Suppressor macrophage (primary cell): Measurements from ENCODE around the gene ITGA8.
"Not testable (repeated sequence)": the region's sequence is repeated elsewhere in the genome, so short reads cannot be mapped to it uniquely, and the experiment has no call there.

Source experiments
- DNase-seq, 4 experiments: peaks; one replicate each; pipeline ENCODE4 v3.0.0-alpha.2; 2020 to 2022

ITGA8 gene

GRCh38 chr10:15489431-15489830 lies 230.3 kb downstream of the ITGA8 start:
- DNase-seq, result no peak

DNA sequence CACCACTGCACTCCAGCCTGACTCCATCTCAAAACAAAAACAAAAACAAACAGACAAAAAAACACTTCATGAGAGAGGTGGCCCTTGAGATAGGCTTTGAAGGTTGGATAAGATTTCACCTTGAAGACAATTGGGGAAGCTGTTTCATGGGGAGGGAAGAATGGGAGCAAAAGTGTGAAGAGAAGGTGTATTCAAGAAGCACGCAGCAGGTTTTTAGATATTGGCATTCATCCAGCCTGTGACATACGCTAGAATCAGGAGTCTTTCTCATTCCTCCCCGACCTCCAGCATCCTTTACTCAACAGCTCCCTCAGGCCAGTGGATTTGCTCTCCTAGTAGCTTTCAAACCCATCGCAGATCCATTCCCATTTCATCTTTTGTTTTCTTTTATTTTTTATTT lies 232.3 kb downstream of the ITGA8 start:
- DNase-seq, result no peak

- DNase-seq, result no peak
These were observed 233.3 kb downstream of the ITGA8 start for GRCh38 chr10:15486404-15486803.

DNA sequence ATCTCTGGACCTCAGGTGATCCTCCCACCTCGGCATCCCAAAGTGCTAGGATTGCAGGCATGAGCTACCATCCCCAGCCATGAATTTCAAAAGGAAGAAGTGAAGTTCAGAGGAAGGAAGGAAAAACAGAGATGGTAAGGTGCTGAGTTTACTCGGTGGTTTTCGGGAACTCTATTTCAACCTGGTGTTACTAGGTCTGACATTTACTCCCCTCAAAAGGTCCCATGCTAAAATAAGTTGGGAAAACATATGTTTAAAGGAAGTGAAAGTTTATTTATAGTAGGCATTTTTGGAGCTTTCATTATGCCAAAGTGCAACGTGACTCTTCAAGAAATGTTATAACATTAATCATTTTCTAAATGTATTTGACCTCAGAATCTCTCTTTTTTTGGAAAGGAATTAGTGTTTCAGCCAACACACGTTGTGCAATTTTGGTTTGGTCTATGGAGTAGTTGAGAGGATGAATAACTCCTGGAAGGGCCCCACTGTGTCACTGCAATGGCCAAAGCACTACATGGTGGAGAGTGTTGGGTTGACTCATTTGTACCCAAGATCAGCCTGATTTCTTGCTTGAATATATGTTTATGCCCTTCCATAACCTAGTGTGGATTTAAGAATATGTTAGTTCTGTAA lies 233.9 kb downstream of the ITGA8 start:
- DNase-seq, result no peak

DNA sequence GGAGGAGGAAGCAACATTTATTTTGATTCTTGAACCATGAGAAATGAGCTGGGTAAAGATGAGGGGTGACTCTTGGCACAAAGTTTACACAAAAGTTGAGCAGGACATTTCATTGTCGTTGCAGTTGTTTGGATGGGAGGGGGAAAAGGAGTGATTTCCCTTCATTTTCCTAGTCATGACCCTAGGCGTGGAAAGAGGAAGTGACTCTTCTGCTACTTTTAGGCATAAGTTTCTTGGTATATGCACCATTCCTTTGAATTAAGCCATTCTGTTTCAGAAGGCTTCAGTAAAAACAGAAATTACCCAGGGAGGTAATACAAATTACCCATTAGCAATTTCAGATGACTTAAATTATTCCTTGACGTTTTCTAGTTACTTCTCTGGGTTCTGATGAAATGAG lies 234.7 kb downstream of the ITGA8 start:
- no peak for DNase-seq

GRCh38 chr10:15484128-15484527 lies 235.6 kb downstream of the ITGA8 start:
- no peak for DNase-seq

GRCh38 chr10:15483215-15484075 lies 236.3 kb downstream of the ITGA8 start:
- no peak for DNase-seq

DNA sequence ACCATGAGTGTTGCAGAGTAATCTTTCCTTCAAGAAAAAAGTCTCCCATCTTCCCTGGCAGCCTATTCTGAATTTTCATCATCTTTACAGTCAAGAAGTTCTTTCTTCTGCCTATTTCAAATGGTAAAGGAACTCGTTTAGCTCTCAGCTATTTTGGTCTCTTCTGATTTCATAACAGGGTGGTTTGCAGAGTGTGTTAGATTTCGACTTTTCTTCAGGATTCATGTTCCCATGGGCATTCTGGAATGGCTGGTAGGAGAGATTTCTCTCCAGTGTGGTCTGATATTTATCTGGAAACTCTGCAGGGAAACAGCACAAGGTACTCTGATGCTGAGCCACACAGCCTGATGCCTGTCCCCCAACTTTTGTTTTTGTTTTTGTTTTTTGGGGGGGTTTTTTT lies 237.6 kb downstream of the ITGA8 start:
- DNase-seq, result no peak

DNA sequence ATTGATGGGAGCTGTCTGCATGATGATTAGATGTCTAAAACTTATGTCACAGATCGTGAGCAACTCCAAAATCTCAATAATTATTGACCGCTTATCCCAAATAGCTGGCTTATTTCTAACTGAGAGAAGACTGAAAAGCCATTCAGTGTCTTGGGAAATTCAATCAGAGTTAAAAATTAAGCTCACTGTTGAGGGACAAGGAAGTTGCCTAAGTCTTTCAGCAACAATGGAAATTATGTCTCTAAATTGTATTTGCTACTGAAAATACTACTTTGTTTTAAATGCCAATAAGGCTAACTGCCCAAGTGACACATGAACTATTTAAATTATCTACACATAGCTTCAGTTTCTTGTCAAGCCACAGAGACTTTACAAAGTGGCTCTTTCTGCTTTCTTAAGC lies 240.8 kb downstream of the ITGA8 start:
- DNase-seq, result no peak

DNA sequence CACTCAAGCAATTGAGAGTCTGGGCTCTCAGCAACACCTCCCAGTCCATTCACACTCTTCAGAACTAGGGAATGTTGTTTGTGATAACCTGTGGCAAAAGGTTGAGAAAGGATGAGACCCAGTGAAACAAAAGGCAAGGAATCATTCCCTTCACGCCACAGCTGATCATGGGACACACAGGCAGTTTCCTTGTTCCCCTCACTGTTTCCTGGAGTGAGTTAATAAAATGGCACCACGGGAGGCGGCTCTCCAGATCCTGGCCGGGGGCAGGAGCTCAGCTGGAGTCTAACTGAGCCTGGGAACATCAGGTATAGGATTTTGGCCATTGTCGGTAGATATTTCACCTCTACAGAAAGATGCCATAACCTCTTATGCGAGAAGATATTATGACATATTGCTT lies 241.3 kb downstream of the ITGA8 start:
- DNase-seq, result no peak

GRCh38 chr10:15476337-15476736 lies 243.4 kb downstream of the ITGA8 start:
- no peak for DNase-seq

DNA sequence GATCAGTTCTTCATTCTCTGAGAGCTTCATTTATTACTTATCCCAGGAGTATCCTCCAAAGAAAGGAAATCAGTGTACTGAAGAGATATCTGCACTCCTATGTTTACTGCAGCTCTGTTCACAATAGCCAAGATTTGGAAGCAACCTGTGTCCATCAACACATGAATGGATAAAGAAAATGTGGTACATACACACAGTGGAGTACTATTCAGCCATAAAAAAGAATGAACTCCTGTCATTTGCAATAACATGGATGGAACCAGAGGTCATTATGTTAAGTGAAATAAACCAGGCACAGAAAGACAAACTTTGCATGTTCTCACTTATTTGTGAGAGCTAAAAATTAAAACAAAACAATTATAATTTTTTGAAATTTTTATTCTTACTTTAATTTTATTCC lies 244.3 kb downstream of the ITGA8 start:
- not testable (repeated sequence) for DNase-seq

DNA sequence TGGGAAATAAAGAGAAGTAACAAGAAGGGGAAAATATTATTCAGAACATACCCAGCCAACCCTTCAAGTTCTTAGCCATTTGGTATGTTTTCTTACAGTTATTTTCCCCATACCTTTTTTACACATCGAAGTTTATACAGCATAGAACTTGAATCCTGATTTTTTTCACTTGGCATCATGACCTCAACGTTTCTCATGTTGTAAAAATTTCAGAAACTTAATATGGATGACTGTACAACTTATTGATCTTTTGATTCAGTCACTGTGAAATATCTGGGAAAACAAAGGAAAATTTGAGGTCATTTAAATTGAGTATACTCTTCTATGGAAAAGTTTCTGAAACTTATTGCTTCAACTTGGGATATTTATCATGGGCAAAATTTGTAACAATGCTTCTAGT lies 245.1 kb downstream of the ITGA8 start:
- no peak for DNase-seq

DNA sequence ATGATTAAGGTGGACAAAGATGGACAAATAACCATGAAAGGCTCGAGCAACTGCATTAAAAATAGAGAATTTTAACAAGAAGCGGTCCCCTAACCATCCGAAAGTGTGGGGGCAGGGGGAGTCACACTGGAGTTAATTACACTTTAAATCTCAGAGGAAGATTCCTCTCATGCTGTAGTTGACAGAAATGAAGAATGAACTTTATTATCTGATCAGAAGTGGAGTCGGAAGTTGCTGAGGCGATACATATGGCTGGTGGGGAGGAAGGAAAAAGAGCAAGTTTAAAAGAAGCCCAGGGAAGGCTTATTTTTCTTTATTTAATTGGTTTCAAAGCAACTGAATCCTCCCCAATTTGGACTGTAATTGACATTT lies 246.3 kb downstream of the ITGA8 start:
- DNase-seq, result no peak

DNA sequence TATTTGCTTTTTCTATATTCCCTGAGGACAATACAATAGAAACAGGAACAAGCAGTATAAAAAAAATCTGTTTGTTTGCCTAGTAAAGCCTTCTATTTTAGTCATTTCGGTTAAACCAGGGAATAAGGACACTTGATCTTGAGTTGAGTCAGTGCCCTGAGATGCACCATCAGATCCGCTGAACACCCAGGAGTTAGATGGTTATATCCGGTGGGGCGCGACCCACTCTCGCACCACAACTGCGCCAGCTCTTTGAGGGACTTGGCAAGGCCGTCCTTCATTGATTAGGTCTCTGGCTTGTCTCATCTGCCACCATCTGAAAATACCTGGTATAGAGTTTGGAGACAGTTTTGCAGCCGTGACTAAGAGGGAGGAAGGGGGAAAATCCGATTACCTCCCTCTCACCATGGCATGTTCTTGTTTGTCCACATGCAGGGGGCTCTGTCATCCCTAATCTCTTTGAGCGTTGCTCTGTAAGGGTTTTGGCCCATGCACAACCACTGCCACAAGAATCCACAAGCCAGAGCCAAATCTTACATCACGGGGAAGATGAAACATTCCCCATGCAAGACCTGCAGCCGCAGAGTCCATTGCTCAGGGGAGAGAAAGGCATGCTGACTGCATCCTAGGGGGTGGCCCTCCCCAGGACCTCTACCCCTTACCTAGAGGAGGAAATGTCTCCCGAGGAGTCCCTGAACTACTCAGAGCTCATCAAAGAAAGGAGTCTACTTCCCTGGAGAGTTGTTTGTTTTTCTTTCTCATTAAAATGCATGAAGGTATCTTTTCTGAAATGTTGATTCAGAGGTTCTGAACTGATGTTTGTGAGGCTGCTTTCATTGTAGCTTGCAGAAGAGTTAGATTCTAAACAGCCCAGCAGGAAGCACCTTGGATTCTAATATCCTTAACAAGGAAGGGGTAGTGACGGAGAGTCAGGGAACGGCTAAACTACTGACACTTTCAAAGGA lies 247.0 kb downstream of the ITGA8 start:
- DNase-seq, result no peak

DNA sequence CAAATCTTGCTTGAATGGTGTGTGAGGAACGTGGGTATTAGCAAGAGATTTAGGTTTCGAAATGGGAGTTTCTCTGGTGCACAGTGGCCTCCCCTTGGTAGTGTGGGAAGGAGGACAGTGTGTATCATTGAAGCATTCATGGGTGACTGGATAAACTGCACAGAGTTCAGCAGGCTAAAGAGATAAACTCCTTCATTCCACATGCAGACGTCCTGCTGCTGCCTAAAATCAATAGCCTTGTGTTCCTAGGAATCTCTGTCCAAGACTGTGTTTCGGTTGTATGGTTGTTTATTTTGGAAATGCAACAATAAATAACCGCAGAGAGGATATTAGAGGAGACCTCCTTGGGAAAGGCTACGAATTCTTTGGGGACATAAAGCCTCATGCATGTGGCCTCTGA lies 247.7 kb downstream of the ITGA8 start:
- no peak for DNase-seq

DNA sequence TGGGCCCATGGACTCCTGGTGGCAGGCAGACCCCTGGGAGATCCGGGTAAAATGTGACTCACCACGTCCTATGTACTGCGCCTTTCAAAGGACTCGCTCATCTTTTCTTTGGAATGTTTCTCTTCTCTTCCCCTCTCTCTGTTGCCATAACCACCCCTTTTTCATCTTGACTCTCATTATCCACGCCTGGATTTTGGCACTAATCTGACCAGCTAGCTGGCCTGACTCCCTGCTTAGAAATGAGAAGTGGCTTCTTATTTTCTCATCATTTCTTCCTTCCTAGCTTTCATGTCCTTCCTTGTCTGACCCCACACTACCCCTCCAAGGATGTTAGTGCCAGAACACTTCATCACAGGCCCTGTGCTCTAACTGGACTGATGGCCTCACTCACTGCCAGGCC lies 250.6 kb downstream of the ITGA8 start:
- DNase-seq, result no peak

- DNase-seq, result no peak
These were observed 255.3 kb downstream of the ITGA8 start for GRCh38 chr10:15464381-15464780.
